GM18502 (cell line): ENCODE data around the gene SPSB3.

Source experiments
- ATAC-seq: cut with Tn5 transposase; IDR thresholded peaks from one replicate; pipeline ENCODE4 v1.9.1; 2021; ENCODE audit warnings: mild to moderate bottlenecking; ENCODE audit not compliant: unreplicated experiment, poor library complexity

The SPSB3 gene

GRCh38 chr16:1765826-1766225 lies 16.5 kb downstream of the SPSB3 start:
- ATAC-seq, result no peak

DNA sequence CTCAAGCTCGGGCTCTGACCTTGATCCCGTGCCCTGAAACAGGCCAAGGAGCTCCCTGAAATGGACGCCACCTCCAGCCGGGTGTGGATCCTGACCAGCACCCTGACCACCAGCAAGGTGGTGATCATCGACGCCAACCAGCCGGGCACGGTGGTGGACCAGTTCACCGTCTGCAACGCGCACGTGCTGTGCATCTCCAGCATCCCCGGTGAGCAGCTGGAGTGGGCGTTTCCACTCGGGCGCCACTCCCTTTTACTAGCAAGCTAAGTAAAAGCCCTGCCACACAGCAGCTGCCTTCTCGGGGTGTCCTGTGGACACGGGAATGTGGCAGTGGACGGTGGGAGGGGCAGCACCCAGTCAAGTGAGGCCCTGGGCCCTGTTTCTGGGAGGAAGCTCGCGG lies 17.4 kb downstream of the SPSB3 start:
- ATAC-seq, result no peak

DNA sequence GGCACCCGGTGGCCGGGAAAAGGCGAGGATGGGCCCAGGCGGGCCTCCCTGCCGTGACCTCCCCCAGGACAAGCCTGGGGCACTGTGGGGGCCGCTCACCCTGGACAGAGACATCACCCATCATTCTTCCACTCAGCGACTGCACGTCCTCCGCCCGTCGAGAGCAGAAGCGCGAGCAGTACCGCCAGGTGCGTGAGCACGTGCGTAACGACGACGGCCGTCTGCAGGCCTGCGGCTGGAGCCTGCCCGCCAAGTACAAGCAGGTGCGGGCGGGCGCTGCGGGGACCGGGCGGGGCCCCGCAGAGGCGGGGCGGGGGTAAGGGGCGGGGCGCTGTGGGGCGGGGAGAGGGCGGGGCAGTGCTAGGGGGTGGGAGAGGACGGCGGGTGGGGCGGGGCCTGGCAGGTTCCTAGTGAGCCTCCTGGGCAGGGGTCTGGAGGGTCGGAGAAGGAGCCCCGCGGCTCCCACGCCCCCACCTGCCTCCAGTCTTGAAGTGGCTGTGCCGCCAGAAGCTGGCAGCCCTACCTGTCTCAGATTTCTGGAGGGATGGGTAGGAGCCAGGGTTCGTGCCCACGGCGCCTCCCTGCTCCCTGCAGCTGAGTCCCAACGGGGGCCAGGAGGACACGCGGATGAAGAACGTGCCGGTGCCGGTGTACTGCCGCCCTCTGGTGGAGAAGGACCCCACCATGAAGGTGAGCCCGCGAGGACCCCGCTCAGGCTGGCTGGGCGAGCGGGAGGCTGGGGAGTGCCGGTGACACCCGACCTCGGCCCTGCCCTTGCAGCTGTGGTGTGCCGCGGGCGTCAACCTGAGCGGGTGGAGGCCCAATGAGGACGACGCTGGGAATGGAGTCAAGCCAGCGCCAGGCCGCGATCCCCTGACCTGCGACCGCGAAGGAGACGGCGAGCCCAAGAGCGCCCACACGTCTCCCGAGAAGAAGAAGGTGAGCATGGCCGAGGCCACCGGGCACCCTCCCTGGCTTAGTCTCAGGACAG lies 18.6 kb downstream of the SPSB3 start:
- ATAC-seq, result no peak

GRCh38 chr16:1762879-1763520 lies 19.4 kb downstream of the SPSB3 start:
- ATAC-seq, result no peak

DNA sequence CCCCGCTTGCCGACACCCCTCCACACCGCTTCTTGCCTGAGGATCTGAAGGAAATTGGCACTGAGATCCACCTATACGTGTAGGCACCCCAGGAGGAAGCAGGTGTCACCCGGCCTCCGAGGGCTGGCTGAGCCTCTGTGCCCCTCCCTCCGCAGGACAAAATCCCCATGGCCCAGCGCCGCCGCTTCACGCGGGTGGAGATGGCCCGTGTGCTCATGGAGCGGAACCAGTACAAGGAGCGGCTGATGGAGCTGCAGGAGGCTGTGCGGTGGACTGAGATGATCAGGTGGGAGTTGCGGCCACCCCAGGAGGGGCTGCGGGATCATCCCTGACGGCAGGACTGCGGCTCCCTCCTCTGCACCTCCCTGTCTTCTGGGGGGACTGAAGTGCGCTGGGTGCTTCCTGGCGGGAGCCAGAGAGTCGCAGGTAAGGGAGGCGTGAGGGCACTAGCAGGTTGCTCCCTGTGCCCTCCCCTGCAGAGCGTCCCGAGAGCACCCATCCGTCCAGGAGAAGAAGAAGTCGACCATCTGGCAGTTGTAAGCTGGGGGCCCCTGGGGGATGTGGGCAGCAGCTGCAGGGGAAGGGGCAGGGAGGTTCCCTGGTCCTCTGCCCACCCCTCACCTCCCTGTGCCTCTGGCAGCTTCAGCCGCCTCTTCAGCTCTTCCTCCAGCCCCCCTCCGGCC lies 20.0 kb downstream of the SPSB3 start:
- ATAC-seq, result no peak

- ATAC-seq, result no peak
Measured at GRCh38 chr16:1761751-1762150, 20.6 kb downstream of the SPSB3 start.

DNA sequence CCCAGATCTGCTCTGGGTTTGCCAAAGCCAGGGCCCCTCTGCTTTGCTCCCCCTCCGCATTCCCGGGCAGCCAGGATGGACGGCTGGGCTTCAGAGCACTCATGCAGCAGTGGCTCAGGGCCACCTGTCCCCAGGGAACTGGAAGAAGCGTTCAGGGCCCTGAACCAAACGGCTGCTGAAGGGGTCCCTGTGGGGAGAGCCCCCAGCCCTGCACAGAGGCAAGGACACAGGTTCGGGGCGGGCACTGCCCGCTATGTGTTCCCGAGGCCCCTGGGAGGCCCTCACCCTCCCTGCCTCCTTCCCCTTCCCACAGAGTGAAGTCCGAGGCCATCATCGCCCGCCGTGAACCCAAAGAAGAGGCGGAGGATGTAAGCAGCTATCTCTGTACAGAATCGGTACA lies 21.5 kb downstream of the SPSB3 start:
- no peak for ATAC-seq

GRCh38 chr16:1759511-1759910 lies 22.9 kb downstream of the SPSB3 start:
- ATAC-seq, result no peak

DNA sequence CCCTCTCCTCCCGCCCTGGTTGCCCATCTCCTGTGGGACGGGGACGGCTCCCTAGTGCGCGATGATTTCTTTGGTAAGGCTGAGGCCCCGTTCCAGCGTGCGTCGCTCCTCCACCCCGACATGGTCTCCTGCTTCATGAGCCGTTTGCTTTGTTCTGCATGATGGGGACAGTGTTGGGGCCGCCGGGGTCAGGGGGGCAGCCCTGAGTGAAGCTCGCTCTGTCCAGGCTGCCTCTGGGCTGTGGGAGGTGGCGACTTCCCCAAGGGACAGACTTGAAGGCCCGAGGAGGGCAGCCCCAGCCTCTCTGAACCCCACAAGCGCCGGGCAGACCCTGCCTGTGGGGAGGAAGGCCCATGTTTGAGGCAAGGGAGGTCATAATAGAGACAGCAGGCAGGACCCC lies 23.4 kb downstream of the SPSB3 start:
- no peak for ATAC-seq

DNA sequence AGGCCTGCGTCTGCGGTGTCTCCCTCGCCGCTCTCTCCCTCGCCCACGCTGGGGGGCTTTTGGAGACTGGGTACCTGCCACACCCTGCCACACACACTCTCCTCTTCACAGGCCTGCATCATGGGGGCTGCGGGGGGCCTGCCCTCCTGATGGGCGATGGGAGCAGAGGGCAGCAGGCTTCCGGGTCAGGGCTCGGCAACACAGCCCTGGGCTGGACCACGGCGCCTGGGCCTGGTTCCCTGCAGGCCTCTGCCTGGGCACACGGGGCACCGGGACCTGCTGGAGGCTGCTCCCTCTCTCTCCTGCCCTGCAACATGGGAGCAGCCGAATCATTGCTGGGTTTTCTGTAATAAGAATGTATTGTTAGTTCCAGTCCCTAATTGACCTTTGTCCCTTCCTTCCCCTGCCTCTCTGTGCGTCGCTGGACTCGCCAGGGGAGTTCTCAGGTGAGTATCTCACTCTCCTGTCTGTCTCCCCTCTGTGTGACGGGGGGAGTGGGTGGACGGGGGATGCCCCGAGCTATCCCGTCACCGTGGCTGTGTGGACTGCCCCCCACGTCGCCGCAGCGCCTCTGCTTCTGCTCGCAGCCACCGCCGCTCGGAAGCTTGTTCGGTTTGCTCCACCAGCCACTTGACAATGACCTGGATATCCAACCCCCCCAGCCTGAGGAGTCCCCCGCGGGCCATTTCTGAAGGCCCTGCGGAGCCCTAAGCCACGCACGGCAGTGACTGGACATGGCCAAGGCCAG lies 24.5 kb downstream of the SPSB3 start:
- ATAC-seq, result no peak

GRCh38 chr16:1754204-1754603 lies 28.2 kb downstream of the SPSB3 start:
- ATAC-seq, result no peak

DNA sequence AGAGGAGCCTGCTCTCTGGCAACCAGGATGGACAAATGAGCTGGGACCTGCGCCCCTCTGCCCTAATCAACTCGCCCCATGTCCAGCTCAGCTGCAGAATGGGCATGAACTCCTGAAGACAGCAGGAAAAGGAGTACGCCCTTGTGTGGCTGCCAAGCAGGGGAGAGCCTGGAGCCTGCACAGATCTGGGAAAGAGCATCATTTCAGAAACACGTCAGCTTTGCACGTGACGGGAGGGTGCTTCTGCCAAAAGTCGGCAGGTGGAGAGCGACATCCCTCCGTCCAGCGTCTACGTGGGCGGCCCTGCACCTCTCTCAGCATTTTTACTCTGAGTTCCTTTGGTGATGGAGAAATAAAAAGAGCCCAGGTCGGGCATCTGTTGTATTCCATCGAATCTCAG lies 29.5 kb downstream of the SPSB3 start:
- no peak for ATAC-seq

DNA sequence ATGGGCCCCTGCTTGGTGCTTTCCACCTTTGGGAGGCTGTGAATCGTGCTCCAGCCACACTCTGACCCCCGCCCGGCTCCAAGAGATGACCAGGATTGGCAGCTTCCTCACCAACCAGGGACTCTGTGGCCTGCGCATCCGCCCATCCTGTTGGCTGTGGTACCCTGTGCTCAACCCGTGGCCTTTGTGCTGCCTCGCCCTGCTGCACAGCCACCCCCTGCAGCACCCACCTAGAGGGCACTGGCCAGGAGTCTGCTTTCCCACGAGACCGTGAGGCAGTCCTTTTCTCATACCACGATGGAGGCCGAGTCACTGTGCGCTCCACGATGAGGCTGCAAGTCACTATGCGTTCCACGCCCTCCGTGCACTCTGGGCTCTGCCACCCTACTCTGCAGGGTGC lies 30.4 kb downstream of the SPSB3 start:
- ATAC-seq, result no peak

GRCh38 chr16:1749152-1750117 lies 32.9 kb downstream of the SPSB3 start:
- no peak for ATAC-seq

DNA sequence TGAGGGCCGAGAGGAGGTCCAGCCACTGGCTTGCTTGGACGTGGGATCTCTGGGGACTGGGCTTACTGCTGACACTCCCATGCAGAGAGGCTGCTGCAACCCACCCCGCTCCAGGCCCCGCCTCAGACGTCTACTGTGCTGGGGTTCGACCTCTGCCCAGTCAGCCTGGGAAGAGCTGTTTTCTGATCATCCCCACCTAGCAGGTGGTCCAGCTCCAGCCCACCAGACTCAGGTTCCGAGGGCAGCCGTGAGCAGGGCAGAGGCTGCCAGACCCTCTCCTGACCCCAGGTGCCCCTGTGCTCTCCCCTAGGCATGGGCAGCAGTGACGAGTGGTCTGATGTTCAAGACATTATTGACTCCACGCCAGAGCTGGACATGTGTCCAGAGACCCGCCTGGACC lies 34.4 kb downstream of the SPSB3 start:
- no peak for ATAC-seq

DNA sequence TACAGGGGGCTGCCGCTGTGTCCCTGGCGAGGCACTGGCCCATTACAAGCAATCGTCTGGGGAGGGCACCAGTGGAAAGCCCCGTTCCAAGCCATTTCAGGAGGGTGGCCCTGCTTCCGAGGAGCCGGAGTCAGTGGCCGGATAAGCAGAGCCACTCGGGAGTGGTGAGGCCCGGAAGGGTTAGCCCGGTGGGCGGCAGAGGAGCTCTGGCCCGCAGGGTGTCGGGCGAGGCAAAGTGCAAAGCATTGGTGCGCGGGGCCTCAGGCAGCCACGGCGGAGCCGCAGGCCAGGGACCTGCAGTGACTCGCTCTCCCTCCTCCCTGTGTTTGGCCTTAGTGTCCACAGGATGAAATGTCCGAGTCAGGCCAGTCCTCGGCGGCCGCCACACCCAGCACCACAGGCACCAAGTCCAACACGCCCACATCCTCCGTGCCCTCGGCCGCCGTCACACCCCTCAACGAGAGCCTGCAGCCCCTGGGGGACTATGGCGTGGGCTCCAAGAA lies 35.6 kb downstream of the SPSB3 start:
- ATAC-seq, result no peak

- no peak for ATAC-seq
Measured at GRCh38 chr16:1745900-1746692, 36.3 kb downstream of the SPSB3 start.

DNA sequence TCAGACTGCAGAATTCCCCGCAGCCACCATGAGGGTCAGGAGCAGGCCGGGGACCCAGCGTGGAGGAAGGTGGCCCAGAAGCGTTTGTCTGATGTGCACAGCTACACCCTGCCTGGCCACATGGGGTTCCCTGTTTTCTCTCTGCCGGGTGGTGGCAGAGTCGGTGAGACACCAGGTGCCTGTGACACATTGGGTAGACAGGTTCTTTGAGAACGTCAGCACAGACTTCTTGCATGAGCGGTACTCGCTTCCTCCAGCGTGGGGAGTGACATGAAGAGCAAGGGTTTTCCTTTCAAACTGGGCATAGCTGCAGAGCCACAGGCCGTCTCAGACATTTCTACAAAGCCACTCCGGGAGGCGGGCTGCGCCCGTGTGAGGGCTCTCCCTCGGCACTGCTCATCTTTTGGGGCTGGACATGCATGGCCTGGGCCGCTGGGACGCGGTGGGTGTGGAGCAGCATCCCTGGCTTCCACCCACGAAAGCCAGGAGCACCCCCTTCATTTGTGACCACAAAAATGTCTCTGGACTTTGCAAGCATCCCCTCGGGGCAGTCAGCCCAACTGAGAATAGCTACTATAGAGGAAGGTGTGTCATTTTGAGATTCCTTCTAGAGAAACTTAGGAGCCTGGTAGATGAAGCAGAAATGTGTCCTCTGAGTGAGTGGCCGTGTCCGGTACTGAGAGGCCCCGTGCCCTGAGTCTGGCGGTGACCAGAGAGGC lies 37.0 kb downstream of the SPSB3 start:
- no peak for ATAC-seq
